ENCODE measurements around the gene CKMT2. TPM values are rescaled to one million over a fixed set of nuclear protein-coding genes. Genes with fewer than 3 reads are reported as not detected.

Gene CKMT2
- total and polyA plus RNA-seq, 2 experiments from 2014 or later = 2.9 to 8.2 TPM

- Histone ChIP-seq H3K79me2 (replicated peaks; ENCODE audit: insufficient read depth) (peaks cover 86% of the 10 kb centered on the region), H3K4me2 (no peak overlapping the region), H3K4me1 (ENCODE audit: insufficient read depth) (no peaks in the 10 kb centered on the region), H3F3A (replicated peaks; ENCODE audit: low read depth) (no peaks in the 10 kb centered on the region), H3K27me3 (ENCODE audit: insufficient read depth) (no peaks in the 10 kb centered on the region), H4K20me1 (replicated peaks; ENCODE audit: insufficient read depth) (peaks cover 1% of the 10 kb centered on the region), H3K4me3 (no peak overlapping the region), H3K36me3 (ENCODE audit: insufficient read depth) (no peaks in the 10 kb centered on the region), H3K9me2 (ENCODE audit: insufficient read depth) (no peaks in the 10 kb centered on the region), H3K27ac (ENCODE audit: low read depth) (no peak overlapping the region), H2AFZ (no peak overlapping the region)
- no peak for TF ChIP-seq EZH2 (IDR thresholded peaks at IDR 0.05; ENCODE audit: low read depth, unreplicated experiment)
- no peak for TF ChIP-seq ZNF331 (CRISPR knock-in tag; IDR thresholded peaks at IDR 0.05; ENCODE audit: low read depth)
- no peak for TF ChIP-seq POLR2AphosphoS5 (IDR thresholded peaks at IDR 0.05; ENCODE audit: low read depth)
- TF ChIP-seq EZH2phosphoT487 (IDR thresholded peaks at IDR 0.05; ENCODE audit: unreplicated experiment) = no peak
- Mint-ChIP-seq H3K9me3 (peaks cover 16% of the 10 kb centered on the region; the same call in 2 of the 3 replicates), H3K4me1 (no peaks in the 10 kb centered on the region), H3K4me3 (no peak overlapping the region), H3K27me3 (ENCODE audit: insufficient read depth, low read depth, poor library complexity) (no peaks in the 10 kb centered on the region), H3K27ac (no peak overlapping the region), H3K36me3 (ENCODE audit: low read depth) (peaks cover 28% of the 10 kb centered on the region)
- DNase-seq (ENCODE audit: low spot score) = no peak
- no peak for ATAC-seq
Observed at GRCh38 chr5:81283976-81284375, 50.9 kb downstream of the CKMT2 start.

- no peaks in the 10 kb centered on the region for H3K9me2 ChIP-seq (ENCODE audit: insufficient read depth)
- H4K20me1 ChIP-seq (replicated peaks; ENCODE audit: insufficient read depth) = peaks cover 4% of the 10 kb centered on the region
- H3F3A ChIP-seq (replicated peaks; ENCODE audit: low read depth) = no peaks in the 10 kb centered on the region
- Mint-ChIP-seq H3K36me3 (ENCODE audit: low read depth) (peaks cover 31% of the 10 kb centered on the region), H3K9me3 (peaks cover 18% of the 10 kb centered on the region), H3K4me1 (no peaks in the 10 kb centered on the region), H3K27ac (no peak overlapping the region), H3K27me3 (ENCODE audit: insufficient read depth, low read depth, poor library complexity) (no peaks in the 10 kb centered on the region), H3K4me3 (no peak overlapping the region)
- peaks cover 86% of the 10 kb centered on the region for H3K79me2 ChIP-seq (replicated peaks; ENCODE audit: insufficient read depth)
- no peak overlapping the region for H3K4me3 ChIP-seq
- H2AFZ ChIP-seq = no peak overlapping the region
- no peak overlapping the region for H3K4me2 ChIP-seq
- no peaks in the 10 kb centered on the region for H3K36me3 ChIP-seq (ENCODE audit: insufficient read depth)
- H3K27me3 ChIP-seq (ENCODE audit: insufficient read depth) = no peaks in the 10 kb centered on the region
- H3K4me1 ChIP-seq (ENCODE audit: insufficient read depth) = no peaks in the 10 kb centered on the region
- DNase-seq (ENCODE audit: low spot score) = peak; percentile 17
- TF ChIP-seq ZNF462 (CRISPR knock-in tag; IDR thresholded peaks at IDR 0.05) = no peak
- TF ChIP-seq CTCF (conservative IDR thresholded peaks at IDR 0.05; ENCODE audit: low read depth in 2 of 2) = 0 out of 4 replicates have a peak, but pooled peaks of 1 of the 2 experiments have one; percentile 6
- no peak overlapping the region for H3K27ac ChIP-seq (ENCODE audit: low read depth)
- ATAC-seq = no peak; the same call in 2 of the 3 replicates
Observed at GRCh38 chr5:81286059-81286617, 53.0 kb downstream of the CKMT2 start.

Measured in GM23338 (cell line).